Neural progenitor cell (in vitro differentiated cells): ENCODE measurements around the gene FAF1. TPM values are rescaled to one million over a fixed set of nuclear protein-coding genes. Genes with fewer than 3 reads are reported as not detected.
A peak's percentile ranks its signal among the peaks of the same experiment; 100 is the strongest.
"Not testable (repeated sequence)": the region's sequence is repeated elsewhere in the genome, so short reads cannot be mapped to it uniquely, and the experiment has no call there.

Experiments used
- DNase-seq: peaks from one replicate; pipeline ENCODE4 v3.0.0-alpha.2; 2016; ENCODE audit warnings: low spot score
- H2AFZ ChIP-seq: fragments of 200-600 bp; sonication (generic); replicated peaks from 2 replicates; pipeline ENCODE4 v1.6.1; 2016; ENCODE audit warnings: antibody characterized with exemption
- H3F3A ChIP-seq: fragments of 200-600 bp; sonication (generic); 2 replicates; pipeline ENCODE4 v1.6.1; 2016; ENCODE audit warnings: antibody characterized with exemption, low read depth
- H3K27ac ChIP-seq: fragments of 200-600 bp; sonication (generic); 2 replicates; pipeline ENCODE4 v1.5.1; 2016; ENCODE audit warnings: mild to moderate bottlenecking
- H3K27me3 ChIP-seq: fragments of 200-600 bp; sonication (generic); 2 replicates; pipeline ENCODE4 v1.6.1; 2016; ENCODE audit warnings: mild to moderate bottlenecking, moderate library complexity
- H3K36me3 ChIP-seq: fragments of 200-600 bp; sonication (generic); 2 replicates; pipeline ENCODE4 v1.5.1; 2016
- H3K4me1 ChIP-seq: fragments of 200-600 bp; sonication (generic); 2 replicates; pipeline ENCODE4 v1.6.1; 2016; ENCODE audit warnings: mixed run types
- H3K4me2 ChIP-seq: fragments of 200-600 bp; sonication (generic); 2 replicates; pipeline ENCODE4 v1.6.1; 2016
- H3K4me3 ChIP-seq: fragments of 200-600 bp; sonication (generic); 2 replicates; pipeline ENCODE4 v1.5.1; 2016
- H3K79me2 ChIP-seq: fragments of 200-600 bp; sonication (generic); 2 replicates; pipeline ENCODE4 v1.6.1; 2016; ENCODE audit warnings: low read depth
- H3K9ac ChIP-seq: fragments of 200-600 bp; sonication (generic); 2 replicates; pipeline ENCODE4 v1.6.1; 2016
- H3K9me3 ChIP-seq: fragments of 200-600 bp; sonication (generic); 2 replicates; pipeline ENCODE4 v1.5.1; 2016; ENCODE audit warnings: low read depth
- H4K20me1 ChIP-seq: fragments of 200-600 bp; sonication (generic); 2 replicates; pipeline ENCODE4 v1.6.1; 2016; ENCODE audit warnings: low read depth
- H3K27ac Mint-ChIP-seq: 3 replicates; pipeline ENCODE4 v1.8.0; 2021; ENCODE audit warnings: mixed read lengths
- H3K27me3 Mint-ChIP-seq: 2 replicates; pipeline ENCODE4 v1.8.0; 2022; ENCODE audit warnings: low read depth, mild to moderate bottlenecking, inconsistent platforms, moderate library complexity, mixed read lengths; ENCODE audit not compliant: insufficient read depth
- H3K36me3 Mint-ChIP-seq: 3 replicates; pipeline ENCODE4 v1.8.0; 2021; ENCODE audit warnings: mixed read lengths
- H3K4me1 Mint-ChIP-seq: 3 replicates; pipeline ENCODE4 v1.8.0; 2021; ENCODE audit warnings: mixed read lengths
- H3K4me3 Mint-ChIP-seq: 3 replicates; pipeline ENCODE4 v1.8.0; 2021; ENCODE audit warnings: mild to moderate bottlenecking, moderate library complexity, mixed read lengths
- H3K9me3 Mint-ChIP-seq: 3 replicates; pipeline ENCODE4 v1.8.0; 2020; ENCODE audit warnings: mixed read lengths
- EZH2 ChIP-seq: fragments of 200-600 bp; sonication (generic); IDR thresholded peaks from 2 replicates; pipeline ENCODE4 v1.6.1; 2017; ENCODE audit warnings: antibody characterized with exemption, mild to moderate bottlenecking, moderate library complexity
- EZH2phosphoT487 ChIP-seq: fragments of 200-600 bp; sonication (generic); IDR thresholded peaks from 2 replicates; pipeline ENCODE4 v1.6.1; 2017; ENCODE audit warnings: antibody characterized with exemption
- total RNA-seq: library from RNA; depleted of rRNA; stranded (reverse); fragments of >200 nt; gene quantifications from 2 replicates; pipeline ENCODE4 v1.2.3, GENCODE V29; 2015; ENCODE audit warnings: low replicate concordance
- TF ChIP-seq, protein P1 (sequence below): fragments of 200-600 bp; sonication (generic); IDR thresholded peaks from 2 replicates; pipeline ENCODE4 v1.5.1; 2017; ENCODE audit warnings: antibody characterized with exemption, mild to moderate bottlenecking

FAF1 gene
- total RNA-seq, 1 donor from 2014 or later = 103 TPM

DNA sequence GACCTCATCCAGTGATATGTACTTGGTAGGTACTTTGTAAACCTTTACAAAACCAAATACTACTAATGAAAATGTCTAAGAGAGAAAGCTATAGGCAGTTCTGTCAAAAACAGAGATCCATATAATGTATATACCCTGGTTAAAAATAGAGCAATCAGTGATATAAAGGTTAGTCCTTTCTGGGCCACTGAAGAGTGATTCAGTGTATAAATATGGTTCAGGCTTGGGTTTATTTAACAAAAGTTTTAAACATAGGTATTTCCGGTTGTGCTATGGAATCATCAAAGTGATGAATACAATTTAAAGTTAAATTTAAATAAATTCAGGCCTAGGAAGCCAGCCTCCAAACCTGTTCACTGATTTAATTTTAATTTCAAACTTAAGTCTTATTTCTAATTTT lies 428.5 kb downstream of the FAF1 start:
- no peak for TF ChIP-seq EZH2
- TF ChIP-seq EZH2phosphoT487 = no peak
- TF ChIP-seq, protein P1, sequence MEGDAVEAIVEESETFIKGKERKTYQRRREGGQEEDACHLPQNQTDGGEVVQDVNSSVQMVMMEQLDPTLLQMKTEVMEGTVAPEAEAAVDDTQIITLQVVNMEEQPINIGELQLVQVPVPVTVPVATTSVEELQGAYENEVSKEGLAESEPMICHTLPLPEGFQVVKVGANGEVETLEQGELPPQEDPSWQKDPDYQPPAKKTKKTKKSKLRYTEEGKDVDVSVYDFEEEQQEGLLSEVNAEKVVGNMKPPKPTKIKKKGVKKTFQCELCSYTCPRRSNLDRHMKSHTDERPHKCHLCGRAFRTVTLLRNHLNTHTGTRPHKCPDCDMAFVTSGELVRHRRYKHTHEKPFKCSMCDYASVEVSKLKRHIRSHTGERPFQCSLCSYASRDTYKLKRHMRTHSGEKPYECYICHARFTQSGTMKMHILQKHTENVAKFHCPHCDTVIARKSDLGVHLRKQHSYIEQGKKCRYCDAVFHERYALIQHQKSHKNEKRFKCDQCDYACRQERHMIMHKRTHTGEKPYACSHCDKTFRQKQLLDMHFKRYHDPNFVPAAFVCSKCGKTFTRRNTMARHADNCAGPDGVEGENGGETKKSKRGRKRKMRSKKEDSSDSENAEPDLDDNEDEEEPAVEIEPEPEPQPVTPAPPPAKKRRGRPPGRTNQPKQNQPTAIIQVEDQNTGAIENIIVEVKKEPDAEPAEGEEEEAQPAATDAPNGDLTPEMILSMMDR = no peak
- no peaks in the 10 kb centered on the region for H3K27me3 ChIP-seq
- H3K27ac ChIP-seq = peak overlapping the region; percentile 39
- H3K27ac Mint-ChIP-seq = no peak overlapping the region
- H3K9ac ChIP-seq = no peak overlapping the region
- H3K4me3 Mint-ChIP-seq = no peak overlapping the region
- no peaks in the 10 kb centered on the region for H3K27me3 Mint-ChIP-seq
- H3K36me3 ChIP-seq = no peaks in the 10 kb centered on the region
- no peaks in the 10 kb centered on the region for H3K9me3 Mint-ChIP-seq
- H3F3A ChIP-seq = peaks cover 7% of the 10 kb centered on the region
- H3K9me3 ChIP-seq = no peaks in the 10 kb centered on the region
- no peak overlapping the region for H3K4me3 ChIP-seq
- peak overlapping the region; percentile 64 for H3K4me2 ChIP-seq
- DNase-seq = no peak
- peaks cover 3% of the 10 kb centered on the region for H3K36me3 Mint-ChIP-seq
- no peak overlapping the region for H2AFZ ChIP-seq
- no peaks in the 10 kb centered on the region for H4K20me1 ChIP-seq
- peaks cover 17% of the 10 kb centered on the region for H3K4me1 ChIP-seq
- no peaks in the 10 kb centered on the region for H3K79me2 ChIP-seq
- H3K4me1 Mint-ChIP-seq = no peaks in the 10 kb centered on the region

DNA sequence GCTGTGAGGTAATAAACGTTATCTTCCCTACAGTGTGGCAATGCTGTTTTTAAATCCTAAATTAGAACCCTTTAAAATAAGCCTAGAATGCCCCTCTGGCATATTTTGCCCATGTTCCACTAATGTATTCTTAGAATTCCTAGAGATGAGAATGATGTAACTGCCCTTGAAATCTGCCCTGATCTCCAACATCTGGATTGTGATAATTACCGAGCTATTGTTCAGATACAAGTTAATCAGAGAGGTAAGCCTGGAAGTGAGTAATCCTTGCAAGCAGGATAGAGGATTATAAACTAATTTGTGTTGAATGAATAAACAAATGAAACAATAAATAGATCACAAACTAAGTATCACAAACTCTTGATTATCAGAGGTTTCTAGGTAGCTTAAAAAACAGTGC lies 429.0 kb downstream of the FAF1 start:
- H3K4me1 Mint-ChIP-seq = no peaks in the 10 kb centered on the region
- H3K9me3 Mint-ChIP-seq = no peaks in the 10 kb centered on the region
- no peaks in the 10 kb centered on the region for H3K27me3 Mint-ChIP-seq
- TF ChIP-seq EZH2 (no peak), EZH2phosphoT487 (peak; percentile 48)
- TF ChIP-seq, protein P1 = no peak
- H3K4me3 Mint-ChIP-seq = no peak overlapping the region
- Histone ChIP-seq H4K20me1 (no peaks in the 10 kb centered on the region), H3K4me2 (peak overlapping the region; percentile 64), H3K27ac (peak overlapping the region; percentile 39), H2AFZ (no peak overlapping the region), H3K9me3 (no peaks in the 10 kb centered on the region), H3K36me3 (no peaks in the 10 kb centered on the region), H3K4me3 (no peak overlapping the region), H3K9ac (no peak overlapping the region), H3K4me1 (peaks cover 17% of the 10 kb centered on the region), H3F3A (peaks cover 7% of the 10 kb centered on the region), H3K79me2 (no peaks in the 10 kb centered on the region), H3K27me3 (no peaks in the 10 kb centered on the region)
- no peak overlapping the region for H3K27ac Mint-ChIP-seq
- peak; percentile 17 for DNase-seq
- peaks cover 3% of the 10 kb centered on the region for H3K36me3 Mint-ChIP-seq

DNA sequence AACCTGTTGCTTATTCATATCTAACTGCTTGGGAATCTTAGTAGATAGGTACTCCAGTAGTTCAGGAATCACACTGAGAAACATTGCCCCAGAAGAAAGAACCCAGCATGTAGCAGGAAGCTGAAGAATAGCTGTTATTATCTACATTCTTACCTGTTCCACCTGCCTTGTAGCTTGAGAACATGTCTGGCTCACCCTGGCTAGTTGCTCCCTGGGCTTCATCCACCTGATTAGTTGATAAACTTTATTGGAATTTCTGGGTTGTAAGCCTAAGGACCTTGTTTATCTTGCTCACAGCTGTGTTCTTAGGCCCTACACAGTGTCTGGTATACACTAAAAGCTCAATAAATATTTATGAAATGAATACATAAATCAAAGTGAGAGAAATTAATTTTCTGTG lies 430.6 kb downstream of the FAF1 start:
- Mint-ChIP-seq H3K36me3 (peaks cover 3% of the 10 kb centered on the region), H3K9me3 (no peaks in the 10 kb centered on the region), H3K4me3 (no peak overlapping the region), H3K27ac (no peak overlapping the region), H3K27me3 (no peaks in the 10 kb centered on the region), H3K4me1 (no peaks in the 10 kb centered on the region)
- Histone ChIP-seq H3K9me3 (no peaks in the 10 kb centered on the region), H3K9ac (no peak overlapping the region), H3K27ac (peak overlapping the region; percentile 0), H3K4me2 (no peak overlapping the region), H4K20me1 (no peaks in the 10 kb centered on the region), H3K36me3 (no peaks in the 10 kb centered on the region), H3F3A (peaks cover 7% of the 10 kb centered on the region), H2AFZ (no peak overlapping the region), H3K27me3 (no peaks in the 10 kb centered on the region), H3K79me2 (no peaks in the 10 kb centered on the region), H3K4me3 (no peak overlapping the region), H3K4me1 (peaks cover 17% of the 10 kb centered on the region)
- DNase-seq = no peak
- TF ChIP-seq EZH2phosphoT487 (no peak), EZH2 (no peak)
- TF ChIP-seq, protein P1 = no peak

DNA sequence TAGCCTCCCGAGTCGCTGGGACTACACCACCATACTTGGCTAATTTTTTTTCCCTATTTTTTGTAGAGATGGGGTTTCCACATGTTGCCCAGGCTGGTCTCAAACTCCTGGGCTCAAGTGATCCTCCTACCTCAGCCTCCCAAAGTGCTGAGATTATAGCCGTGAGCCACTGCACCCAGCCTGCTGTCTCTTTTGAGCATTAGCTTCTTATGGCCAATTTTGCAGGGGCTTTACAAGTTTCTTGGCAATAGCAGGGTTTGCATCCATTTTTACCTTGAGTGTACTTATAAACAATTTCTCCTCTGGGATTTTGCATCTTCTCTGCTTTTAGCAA lies 432.1 kb downstream of the FAF1 start:
- H3K27me3 ChIP-seq, H3K27me3 Mint-ChIP-seq, H3K79me2 ChIP-seq, H3K27ac ChIP-seq, H3K4me3 ChIP-seq, H3K4me3 Mint-ChIP-seq, H3K4me2 ChIP-seq, H4K20me1 ChIP-seq, H3K9me3 ChIP-seq, H3K4me1 Mint-ChIP-seq, H3F3A ChIP-seq, DNase-seq, H3K9me3 Mint-ChIP-seq, H3K27ac Mint-ChIP-seq, H3K9ac ChIP-seq, H2AFZ ChIP-seq, H3K36me3 Mint-ChIP-seq, H3K36me3 ChIP-seq: not testable (repeated sequence)
- peaks cover 17% of the 10 kb centered on the region for H3K4me1 ChIP-seq
